ENCODE results near the gene GRAMD2B.
A peak's percentile ranks its signal among the peaks of the same experiment; 100 is the strongest.

GRAMD2B gene

GRCh38 chr5:126482591-126482990, 59.4 kb downstream of the GRAMD2B start:
- DNase-seq = no peak

GRCh38 chr5:126483156-126483555, 59.9 kb downstream of the GRAMD2B start:
- DNase-seq = no peak

- DNase-seq = no peak
These were observed 61.0 kb downstream of the GRAMD2B start for GRCh38 chr5:126484253-126484652.

- DNase-seq = no peak
These were observed 63.1 kb downstream of the GRAMD2B start for GRCh38 chr5:126486332-126486731.

GRCh38 chr5:126487596-126487995, 64.4 kb downstream of the GRAMD2B start:
- no peak for DNase-seq

GRCh38 chr5:126488443-126489065, 65.3 kb downstream of the GRAMD2B start:
- DNase-seq = no peak

- DNase-seq = no peak
These were observed 67.1 kb downstream of the GRAMD2B start for GRCh38 chr5:126490167-126490940.

- no peak for DNase-seq
These were observed 69.7 kb downstream of the GRAMD2B start for GRCh38 chr5:126492939-126493338.

GRCh38 chr5:126494393-126494792, 71.2 kb downstream of the GRAMD2B start:
- DNase-seq = no peak

GRCh38 chr5:126497506-126497905, 74.3 kb downstream of the GRAMD2B start:
- no peak for DNase-seq

- no peak for DNase-seq
These were observed 76.1 kb downstream of the GRAMD2B start for GRCh38 chr5:126499278-126499677.

- DNase-seq = peak in 2 of 5 donors; percentile 25 to 53
These were observed 76.7 kb downstream of the GRAMD2B start for GRCh38 chr5:126499853-126500342.

- no peak for DNase-seq
These were observed 78.2 kb downstream of the GRAMD2B start for GRCh38 chr5:126501448-126501847.

- no peak for DNase-seq
These were observed 80.4 kb downstream of the GRAMD2B start for GRCh38 chr5:126503602-126504104.

GRCh38 chr5:126506079-126506478, 82.9 kb downstream of the GRAMD2B start:
- no peak for DNase-seq

- no peak for DNase-seq
These were observed 85.2 kb downstream of the GRAMD2B start for GRCh38 chr5:126508251-126508961.

- DNase-seq = peak in 1 of 5 donors; percentile 33
These were observed 85.7 kb downstream of the GRAMD2B start for GRCh38 chr5:126508962-126509279.

GRCh38 chr5:126509339-126509738, 86.1 kb downstream of the GRAMD2B start:
- DNase-seq = no peak

GRCh38 chr5:126511961-126512360, 88.8 kb downstream of the GRAMD2B start:
- no peak for DNase-seq

GRCh38 chr5:126512451-126512850, 89.2 kb downstream of the GRAMD2B start:
- DNase-seq = no peak

GRCh38 chr5:126513302-126513701, 90.1 kb downstream of the GRAMD2B start:
- DNase-seq = no peak

GRCh38 chr5:126513703-126514102, 90.5 kb downstream of the GRAMD2B start:
- DNase-seq = no peak

GRCh38 chr5:126514131-126514557, 90.9 kb downstream of the GRAMD2B start:
- no peak for DNase-seq

All from T-helper 1 cell (primary cell).